ENCODE data around the gene PTPRU. TPM values are rescaled to one million over a fixed set of nuclear protein-coding genes. Genes with fewer than 3 reads are reported as not detected.
"Not testable (repeated sequence)": the region's sequence is repeated elsewhere in the genome, so short reads cannot be mapped to it uniquely, and the experiment has no call there.

Gene PTPRU
- total and polyA plus RNA-seq, 4 donors = 36.2 to 62.1 (median 47.8) TPM

DNA sequence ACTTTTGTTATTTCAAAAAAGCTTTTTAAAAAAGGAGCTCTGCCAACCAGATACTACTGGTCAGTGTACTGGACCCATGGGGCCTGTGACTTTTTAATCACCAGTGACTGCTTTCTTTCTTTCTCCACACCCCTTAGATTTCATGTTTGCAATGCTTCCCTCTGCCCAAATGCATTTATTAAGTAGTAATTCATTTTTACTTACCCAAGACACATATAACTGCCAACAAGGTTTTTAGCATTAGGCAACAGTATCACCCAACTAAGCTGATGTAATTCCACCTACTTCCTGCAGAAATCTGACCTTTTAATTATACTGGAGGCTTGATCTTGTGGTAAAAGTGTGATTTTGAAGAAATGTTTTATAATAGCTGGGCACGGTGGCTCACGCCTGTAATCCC is 18.1 kb upstream of the PTPRU start:
- Histone ChIP-seq H3K27me3 (ENCODE audit: control insufficient read depth, insufficient read depth, low read length) (no peaks in the 10 kb centered on the region), H3K9me3 (ENCODE audit: control insufficient read depth, insufficient read depth, low read length) (no peaks in the 10 kb centered on the region), H3K36me3 (ENCODE audit: control insufficient read depth, insufficient read depth, low read length) (peaks cover 23% of the 10 kb centered on the region), H3K4me1 (ENCODE audit: control insufficient read depth, insufficient read depth, low read length) (peaks cover 6% of the 10 kb centered on the region), H3K4me3 (ENCODE audit: low read depth, low read length) (no peak overlapping the region), H3K27ac (ENCODE audit: low read depth, low read length) (no peak overlapping the region)
- DNase-seq (ENCODE audit: low read depth in 4 of 6, low spot score in 6 of 6) = no peak
- WGBS (ENCODE audit: insufficient coverage) = no CpG with 5 or more reads among the region's 2 CpGs

DNA sequence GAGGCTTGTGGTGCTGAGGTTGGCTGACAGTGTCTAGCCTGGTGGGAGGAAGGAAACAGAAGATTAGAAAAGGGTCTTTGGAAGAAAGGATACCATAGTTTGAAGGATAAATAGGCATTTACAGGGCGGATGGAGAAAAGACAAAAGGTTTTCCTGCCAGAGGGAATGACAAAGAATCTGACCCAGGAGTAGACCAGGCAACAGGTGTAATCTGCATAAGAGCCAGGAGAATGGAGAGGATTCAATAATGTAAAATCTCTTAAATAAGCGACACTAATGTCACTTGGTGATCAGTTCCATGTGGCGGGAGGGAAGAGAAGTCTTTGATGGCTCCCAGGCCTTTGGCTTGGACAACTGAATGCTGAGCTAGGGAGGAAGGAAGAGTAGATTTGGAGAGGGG is 15.0 kb upstream of the PTPRU start:
- Histone ChIP-seq H3K27me3 (ENCODE audit: control insufficient read depth, insufficient read depth, low read length) (no peaks in the 10 kb centered on the region), H3K27ac (ENCODE audit: low read depth, low read length) (no peak overlapping the region), H3K4me3 (ENCODE audit: low read depth, low read length) (no peak overlapping the region), H3K4me1 (ENCODE audit: control insufficient read depth, insufficient read depth, low read length) (peaks cover 6% of the 10 kb centered on the region), H3K9me3 (ENCODE audit: control insufficient read depth, insufficient read depth, low read length) (no peaks in the 10 kb centered on the region), H3K36me3 (ENCODE audit: control insufficient read depth, insufficient read depth, low read length) (peaks cover 4% of the 10 kb centered on the region)
- DNase-seq (ENCODE audit: low read depth in 4 of 6, low spot score in 6 of 6) = no peak
- WGBS (ENCODE audit: insufficient coverage) = 92% methylated on average over 3 of the region's 3 CpGs

DNA sequence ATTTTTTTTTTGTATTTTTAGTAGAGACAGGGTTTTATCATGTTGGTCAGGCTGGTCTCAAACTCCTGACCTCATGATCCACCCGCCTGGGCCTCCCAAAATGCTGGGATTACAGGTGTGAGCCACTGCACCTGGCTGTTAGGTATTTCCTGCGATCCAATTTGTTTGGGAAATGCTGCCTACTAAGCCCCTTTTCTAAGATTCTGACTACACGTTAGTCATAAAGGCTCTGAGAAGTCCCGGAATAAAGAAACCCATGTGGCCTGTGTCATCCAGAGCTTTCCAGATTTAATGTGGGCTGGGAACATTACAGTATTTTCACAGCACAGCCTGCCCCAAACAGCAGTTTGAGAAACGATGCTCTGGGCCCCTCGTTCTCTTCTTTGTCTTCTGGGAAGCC is 14.1 kb upstream of the PTPRU start:
- not testable (repeated sequence) for H3K27ac ChIP-seq (ENCODE audit: low read depth, low read length); H3K27me3 ChIP-seq (ENCODE audit: control insufficient read depth, insufficient read depth, low read length); H3K4me1 ChIP-seq (ENCODE audit: control insufficient read depth, insufficient read depth, low read length); H3K4me3 ChIP-seq (ENCODE audit: low read depth, low read length); H3K9me3 ChIP-seq (ENCODE audit: control insufficient read depth, insufficient read depth, low read length); H3K36me3 ChIP-seq (ENCODE audit: control insufficient read depth, insufficient read depth, low read length); DNase-seq (ENCODE audit: low read depth in 4 of 6, low spot score in 6 of 6)
- whole genome bisulfite sequencing (ENCODE audit: insufficient coverage) = 60% methylated on average over 5 of the region's 6 CpGs

DNA sequence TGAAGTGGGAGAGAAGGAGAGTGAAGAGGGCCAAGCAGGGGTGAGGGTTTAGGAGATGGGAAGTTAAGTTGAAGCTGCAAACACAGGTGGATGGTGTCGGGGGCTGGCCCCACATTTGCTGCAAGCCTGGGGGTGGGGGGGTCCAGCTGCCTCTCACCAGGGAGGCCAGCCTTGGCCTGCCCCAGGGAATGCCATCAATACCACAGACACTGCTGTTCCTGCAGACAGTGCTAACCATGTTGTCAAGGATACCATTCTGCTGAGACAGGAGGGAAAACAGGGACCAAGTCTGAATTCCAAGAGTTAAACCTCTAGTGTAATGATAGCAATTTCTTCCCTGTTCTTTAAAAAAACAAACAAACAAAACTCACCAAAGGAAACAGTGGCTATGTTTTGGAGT is 13.6 kb upstream of the PTPRU start:
- H3K4me3 ChIP-seq (ENCODE audit: low read depth, low read length) = no peak overlapping the region
- peaks cover 6% of the 10 kb centered on the region for H3K4me1 ChIP-seq (ENCODE audit: control insufficient read depth, insufficient read depth, low read length)
- H3K9me3 ChIP-seq (ENCODE audit: control insufficient read depth, insufficient read depth, low read length) = no peaks in the 10 kb centered on the region
- 30% methylated on average over 1 of the region's 1 CpG for WGBS (ENCODE audit: insufficient coverage)
- DNase-seq (ENCODE audit: low read depth in 4 of 6, low spot score in 6 of 6) = peak in 1 of 6 donors; percentile 12
- H3K27ac ChIP-seq (ENCODE audit: low read depth, low read length) = no peak overlapping the region
- peaks cover 4% of the 10 kb centered on the region for H3K36me3 ChIP-seq (ENCODE audit: control insufficient read depth, insufficient read depth, low read length)
- no peaks in the 10 kb centered on the region for H3K27me3 ChIP-seq (ENCODE audit: control insufficient read depth, insufficient read depth, low read length)

DNA sequence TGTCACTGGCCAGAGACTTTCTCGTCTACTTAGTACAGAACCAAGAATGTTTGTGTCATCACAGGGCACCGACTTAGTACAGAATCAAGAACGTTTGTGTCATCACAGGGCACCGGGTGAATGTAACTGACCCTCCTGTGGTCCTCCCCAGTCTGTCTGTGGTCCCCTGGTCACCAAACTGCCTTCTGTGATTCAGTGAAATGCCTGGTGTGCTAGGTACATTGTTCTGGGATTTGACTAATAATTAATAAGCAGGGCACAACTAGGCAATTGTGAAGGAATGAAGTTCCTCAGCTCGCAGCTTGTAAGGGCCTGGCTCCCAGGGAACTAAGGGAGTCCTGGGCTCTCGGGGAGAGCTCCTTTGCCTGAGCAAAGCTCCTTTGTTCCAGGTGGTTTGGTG is 12.8 kb upstream of the PTPRU start:
- Histone ChIP-seq H3K27ac (ENCODE audit: low read depth, low read length) (no peak overlapping the region), H3K9me3 (ENCODE audit: control insufficient read depth, insufficient read depth, low read length) (no peaks in the 10 kb centered on the region), H3K36me3 (ENCODE audit: control insufficient read depth, insufficient read depth, low read length) (peaks cover 4% of the 10 kb centered on the region), H3K27me3 (ENCODE audit: control insufficient read depth, insufficient read depth, low read length) (no peaks in the 10 kb centered on the region), H3K4me1 (ENCODE audit: control insufficient read depth, insufficient read depth, low read length) (peaks cover 6% of the 10 kb centered on the region), H3K4me3 (ENCODE audit: low read depth, low read length) (no peak overlapping the region)
- no peak for DNase-seq (ENCODE audit: low read depth in 4 of 6, low spot score in 6 of 6)
- 81% methylated on average over 6 of the region's 6 CpGs for WGBS (ENCODE audit: insufficient coverage)

DNA sequence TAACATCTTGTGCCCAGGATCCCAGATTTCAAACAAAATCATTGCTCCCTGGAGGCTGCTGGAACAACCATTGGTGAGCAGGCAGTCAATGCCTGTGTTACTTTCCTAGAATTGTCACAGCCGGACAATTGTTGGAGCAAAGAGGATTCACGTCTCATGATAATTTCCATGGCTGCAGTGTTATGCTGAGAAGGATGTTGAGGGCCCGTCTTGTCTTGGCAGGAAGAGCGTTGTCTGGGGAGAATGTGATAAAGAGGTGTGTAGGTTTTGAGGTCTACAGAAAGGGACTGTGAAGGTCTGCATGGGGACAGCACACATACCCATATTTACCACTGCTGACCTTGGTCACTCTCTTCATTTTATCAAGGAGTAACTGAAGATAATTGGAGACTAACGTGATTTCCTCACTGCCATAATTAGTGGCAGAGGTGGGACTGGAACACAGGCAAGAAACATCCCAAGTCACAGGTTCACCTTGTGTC is 11.9 kb upstream of the PTPRU start:
- no peak for DNase-seq (ENCODE audit: low read depth in 4 of 6, low spot score in 6 of 6)
- 91% methylated on average over 3 of the region's 5 CpGs for WGBS (ENCODE audit: insufficient coverage)
- Histone ChIP-seq H3K27ac (ENCODE audit: low read depth, low read length) (no peak overlapping the region), H3K36me3 (ENCODE audit: control insufficient read depth, insufficient read depth, low read length) (peaks cover 4% of the 10 kb centered on the region), H3K27me3 (ENCODE audit: control insufficient read depth, insufficient read depth, low read length) (no peaks in the 10 kb centered on the region), H3K4me3 (ENCODE audit: low read depth, low read length) (no peak overlapping the region), H3K9me3 (ENCODE audit: control insufficient read depth, insufficient read depth, low read length) (no peaks in the 10 kb centered on the region), H3K4me1 (ENCODE audit: control insufficient read depth, insufficient read depth, low read length) (peaks cover 6% of the 10 kb centered on the region)

DNA sequence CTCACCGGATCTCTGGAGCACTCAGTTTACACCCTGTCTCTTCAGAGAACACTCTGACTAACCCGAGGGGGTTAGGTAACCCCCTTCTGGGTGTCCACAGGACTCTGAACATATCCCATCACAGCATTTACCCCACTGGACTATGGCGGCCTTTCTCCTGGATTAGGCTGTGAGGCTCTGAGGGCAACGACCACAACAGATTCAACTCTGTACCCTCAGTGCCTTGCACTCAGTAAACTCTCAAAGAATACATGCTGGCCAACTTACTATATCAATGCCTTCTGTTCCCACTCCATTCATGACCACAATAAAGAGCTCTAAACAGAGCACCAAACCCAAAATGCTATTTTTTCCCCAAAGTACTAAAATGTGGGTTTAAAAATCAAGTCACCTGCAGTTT is 11.0 kb upstream of the PTPRU start:
- H3K36me3 ChIP-seq (ENCODE audit: control insufficient read depth, insufficient read depth, low read length) = no peaks in the 10 kb centered on the region
- peaks cover 6% of the 10 kb centered on the region for H3K4me1 ChIP-seq (ENCODE audit: control insufficient read depth, insufficient read depth, low read length)
- H3K27me3 ChIP-seq (ENCODE audit: control insufficient read depth, insufficient read depth, low read length) = no peaks in the 10 kb centered on the region
- no peaks in the 10 kb centered on the region for H3K9me3 ChIP-seq (ENCODE audit: control insufficient read depth, insufficient read depth, low read length)
- no peak overlapping the region for H3K27ac ChIP-seq (ENCODE audit: low read depth, low read length)
- 97% methylated on average over 4 of the region's 4 CpGs for WGBS (ENCODE audit: insufficient coverage)
- no peak for DNase-seq (ENCODE audit: low read depth in 4 of 6, low spot score in 6 of 6)
- H3K4me3 ChIP-seq (ENCODE audit: low read depth, low read length) = no peak overlapping the region

DNA sequence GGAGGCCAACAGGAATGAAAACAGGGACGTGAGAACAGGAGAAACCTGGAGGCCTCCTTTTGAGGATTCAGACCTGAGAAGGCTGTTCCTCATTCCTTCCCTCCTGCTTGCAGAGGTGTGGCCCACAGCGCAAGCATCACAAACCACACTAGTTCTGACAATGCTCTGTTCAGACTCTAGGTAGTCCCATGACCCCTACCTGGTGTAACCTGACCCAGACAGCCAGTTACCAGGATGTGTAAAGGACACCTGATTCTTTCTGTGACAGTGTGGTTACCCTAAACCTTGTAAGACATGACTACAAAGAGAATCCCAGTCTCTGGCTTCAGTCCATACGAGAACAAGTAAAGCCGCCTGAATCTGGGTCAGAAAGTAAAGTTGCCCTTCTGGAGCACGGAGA is 8.8 kb upstream of the PTPRU start:
- 83% methylated on average over 5 of the region's 5 CpGs for WGBS (ENCODE audit: insufficient coverage)
- Histone ChIP-seq H3K4me1 (ENCODE audit: control insufficient read depth, insufficient read depth, low read length) (peaks cover 6% of the 10 kb centered on the region), H3K9me3 (ENCODE audit: control insufficient read depth, insufficient read depth, low read length) (no peaks in the 10 kb centered on the region), H3K27me3 (ENCODE audit: control insufficient read depth, insufficient read depth, low read length) (no peaks in the 10 kb centered on the region), H3K27ac (ENCODE audit: low read depth, low read length) (no peak overlapping the region), H3K36me3 (ENCODE audit: control insufficient read depth, insufficient read depth, low read length) (no peaks in the 10 kb centered on the region), H3K4me3 (ENCODE audit: low read depth, low read length) (no peak overlapping the region)
- no peak for DNase-seq (ENCODE audit: low read depth in 4 of 6, low spot score in 6 of 6)

DNA sequence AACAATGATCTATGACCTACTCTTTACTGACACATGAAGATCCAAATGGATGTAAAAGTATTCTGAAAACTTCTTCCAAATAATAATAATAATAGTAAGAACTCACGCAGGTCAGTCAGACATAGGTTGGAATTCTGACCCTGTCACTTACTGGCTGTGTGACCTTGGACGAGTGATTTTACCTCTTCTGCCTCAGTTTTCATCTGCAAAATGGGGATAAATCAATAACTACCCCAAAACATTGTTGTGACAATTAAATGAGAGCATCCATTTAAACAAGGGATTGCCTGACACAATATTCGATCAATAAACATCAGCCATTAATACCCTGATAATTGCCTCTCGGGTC is 6.1 kb upstream of the PTPRU start:
- 9% methylated on average over 3 of the region's 4 CpGs for WGBS (ENCODE audit: insufficient coverage)
- DNase-seq (ENCODE audit: low read depth in 4 of 6, low spot score in 6 of 6) = no peak
- no peak overlapping the region for H3K27ac ChIP-seq (ENCODE audit: low read depth, low read length)

DNA sequence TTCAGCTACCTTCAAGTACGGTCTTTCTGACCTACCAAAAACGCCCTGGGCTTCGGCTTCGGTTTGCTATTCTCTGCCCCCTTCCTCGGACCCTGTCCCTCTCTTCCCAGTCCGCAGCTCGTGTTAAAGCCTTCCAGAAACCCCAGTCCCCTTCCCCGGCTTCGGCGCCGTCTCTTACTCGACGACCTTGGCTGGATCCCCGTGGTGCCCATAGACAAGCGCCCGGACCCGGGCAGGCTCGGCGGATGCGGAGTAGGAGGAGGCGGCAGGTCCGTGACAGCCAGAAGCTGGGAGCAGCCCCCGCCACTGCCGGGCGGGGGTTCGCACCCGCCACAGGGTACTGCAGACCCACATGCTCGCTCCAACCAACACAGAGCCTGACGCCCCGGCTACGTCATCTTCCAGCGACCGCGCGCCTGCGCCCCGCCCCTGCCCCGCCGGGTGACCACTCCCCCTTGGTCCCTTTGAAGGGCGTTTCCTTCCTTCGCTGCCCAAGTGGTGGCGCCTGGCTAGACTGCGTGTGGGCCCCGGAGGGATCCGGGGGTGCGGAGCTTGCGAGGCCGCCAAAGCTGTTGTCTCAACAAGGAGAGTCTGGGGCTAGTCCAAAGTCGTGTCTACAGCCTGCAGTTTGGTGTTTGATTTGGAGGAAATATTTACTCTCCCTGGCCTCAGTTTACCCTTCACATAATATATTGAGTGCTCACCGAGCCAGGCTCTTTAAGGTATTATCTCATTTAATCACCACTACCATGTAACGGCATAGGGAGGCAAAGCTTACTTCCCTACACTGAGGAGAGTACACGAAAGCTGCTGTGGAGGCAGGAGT is 5.6 kb upstream of the PTPRU start, which contains the start of gene MECR:
Gene MECR (minus strand): TSS at position 382 of the 826 bp plus-strand sequence. CDS start 28 bp downstream, at position 354.
- Histone ChIP-seq H3K36me3 (ENCODE audit: control insufficient read depth, insufficient read depth, low read length) (no peaks in the 10 kb centered on the region), H3K4me3 (ENCODE audit: low read depth, low read length) (peak within 1 kb of the TSS; percentile 71), H3K27ac (ENCODE audit: low read depth, low read length) (no peak within 1 kb of the TSS), H3K4me1 (ENCODE audit: control insufficient read depth, insufficient read depth, low read length) (no peaks in the 10 kb centered on the region), H3K9me3 (ENCODE audit: control insufficient read depth, insufficient read depth, low read length) (no peaks in the 10 kb centered on the region), H3K27me3 (ENCODE audit: control insufficient read depth, insufficient read depth, low read length) (peaks cover 6% of the 10 kb centered on the region)
- WGBS (ENCODE audit: insufficient coverage) = under 1% methylated on average over 43 of the region's 52 CpGs
- DNase-seq (ENCODE audit: low read depth in 4 of 6, low spot score in 6 of 6) = peak; percentile 82 to 97 (median 88)

More for the DNA sequence above, 6.1 kb upstream of the PTPRU start:
- H3K9me3 ChIP-seq (ENCODE audit: control insufficient read depth, insufficient read depth, low read length) = no peaks in the 10 kb centered on the region
- no peaks in the 10 kb centered on the region for H3K36me3 ChIP-seq (ENCODE audit: control insufficient read depth, insufficient read depth, low read length)
- no peaks in the 10 kb centered on the region for H3K4me1 ChIP-seq (ENCODE audit: control insufficient read depth, insufficient read depth, low read length)
- H3K4me3 ChIP-seq (ENCODE audit: low read depth, low read length) = peak overlapping the region; percentile 71
- peaks cover 6% of the 10 kb centered on the region for H3K27me3 ChIP-seq (ENCODE audit: control insufficient read depth, insufficient read depth, low read length)

Measured in spinal cord (tissue), 10 donors.